ENCODE measurements around the gene BET1L. TPM values are rescaled to one million over a fixed set of nuclear protein-coding genes. Genes with fewer than 3 reads are reported as not detected.

Gene BET1L
- total RNA-seq, 1 donor from 2014 or later: 5.3 TPM

DNA sequence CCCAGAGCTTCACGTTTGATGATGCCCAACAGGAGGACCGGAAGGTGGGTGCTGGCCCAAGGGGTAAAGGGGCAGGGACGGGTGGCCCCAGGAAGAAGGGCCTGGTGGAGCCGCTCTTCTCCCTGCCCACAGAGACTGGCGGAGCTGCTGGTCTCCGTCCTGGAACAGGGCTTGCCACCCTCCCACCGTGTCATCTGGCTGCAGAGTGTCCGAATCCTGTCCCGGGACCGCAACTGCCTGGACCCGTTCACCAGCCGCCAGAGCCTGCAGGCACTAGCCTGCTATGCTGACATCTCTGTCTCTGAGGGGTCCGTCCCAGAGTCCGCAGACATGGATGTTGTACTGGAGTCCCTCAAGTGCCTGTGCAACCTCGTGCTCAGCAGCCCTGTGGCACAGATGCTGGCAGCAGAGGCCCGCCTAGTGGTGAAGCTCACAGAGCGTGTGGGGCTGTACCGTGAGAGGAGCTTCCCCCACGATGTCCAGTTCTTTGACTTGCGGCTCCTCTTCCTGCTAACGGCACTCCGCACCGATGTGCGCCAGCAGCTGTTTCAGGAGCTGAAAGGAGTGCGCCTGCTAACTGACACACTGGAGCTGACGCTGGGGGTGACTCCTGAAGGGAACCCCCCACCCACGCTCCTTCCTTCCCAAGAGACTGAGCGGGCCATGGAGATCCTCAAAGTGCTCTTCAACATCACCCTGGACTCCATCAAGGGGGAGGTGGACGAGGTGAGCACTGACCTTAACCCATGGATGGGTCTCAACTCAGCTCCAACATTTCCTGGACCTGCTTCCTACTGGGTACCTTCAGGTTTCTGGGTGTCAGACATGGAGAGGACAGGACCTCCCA lies 2.3 kb upstream of the BET1L start:
- DNase-seq: no peak

DNA sequence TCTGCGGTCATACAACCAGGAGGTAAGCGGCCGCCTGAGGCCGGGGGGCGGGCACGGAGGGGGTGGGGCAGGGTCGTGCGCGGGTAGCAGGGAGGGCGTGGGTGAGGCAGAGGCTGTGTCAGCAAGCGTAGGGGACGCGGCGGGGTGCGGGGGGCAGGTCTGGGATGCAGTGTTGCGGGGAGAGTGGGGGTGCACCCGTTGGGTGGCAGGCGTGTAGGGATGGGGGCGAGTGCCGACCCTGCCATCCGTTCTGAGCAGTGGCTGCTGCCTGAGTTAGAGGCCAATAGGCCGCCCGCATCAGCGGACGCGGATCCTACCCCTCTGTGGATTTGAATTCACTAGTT lies 1.7 kb upstream of the BET1L start:
- DNase-seq: no peak

DNA sequence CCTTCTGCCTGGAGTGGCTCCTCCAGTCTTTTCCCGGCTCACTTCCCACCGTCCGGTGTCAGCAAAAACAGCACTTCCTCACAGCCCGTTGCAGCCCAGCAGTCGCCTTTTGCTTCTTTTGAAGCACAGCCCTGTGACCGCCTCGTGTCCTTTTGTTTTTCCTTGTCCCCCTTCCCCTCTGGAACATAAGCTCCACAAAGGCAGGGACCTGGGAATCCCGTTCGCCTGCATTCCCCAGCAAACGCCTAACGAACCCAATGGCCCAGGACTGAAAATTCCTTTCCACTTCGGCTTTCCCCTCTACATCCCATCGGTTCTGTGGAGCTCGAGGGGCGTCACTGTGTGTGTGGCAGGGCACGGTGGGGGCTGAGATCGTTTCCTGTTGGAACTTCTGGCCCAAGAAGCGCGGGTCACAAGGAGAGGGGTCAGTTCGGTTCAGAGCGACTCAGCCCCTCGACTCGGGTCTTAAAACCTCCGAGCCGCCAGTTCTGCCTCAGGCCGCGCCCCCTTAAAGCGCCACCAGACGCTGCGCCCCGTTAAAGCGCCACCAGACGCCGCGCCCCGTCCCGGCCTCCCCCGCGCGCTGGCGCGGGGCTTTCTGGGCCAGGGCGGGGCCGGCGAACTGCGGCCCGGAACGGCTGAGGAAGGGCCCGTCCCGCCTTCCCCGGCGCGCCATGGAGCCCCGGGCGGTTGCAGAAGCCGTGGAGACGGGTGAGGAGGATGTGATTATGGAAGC lies 1.1 kb upstream of the BET1L start:
- peak; percentile 65 for DNase-seq

DNA sequence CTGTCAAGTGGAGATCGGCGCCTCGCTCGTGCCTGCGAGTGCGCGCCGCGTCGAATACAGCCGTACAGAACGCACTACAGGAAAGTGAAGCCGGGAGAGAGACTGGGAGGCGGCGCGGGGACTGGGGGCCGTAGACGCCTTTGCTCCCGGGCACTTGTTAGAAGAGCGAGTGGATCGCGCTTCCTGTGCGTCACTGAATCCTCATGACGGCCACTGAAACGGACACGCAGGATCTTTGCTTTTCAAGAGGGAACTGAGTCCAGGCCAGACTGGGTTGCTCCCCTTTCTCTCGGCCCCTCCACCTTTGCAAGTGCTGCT lies 623 bp upstream of the BET1L start:
- no peak for DNase-seq

DNA sequence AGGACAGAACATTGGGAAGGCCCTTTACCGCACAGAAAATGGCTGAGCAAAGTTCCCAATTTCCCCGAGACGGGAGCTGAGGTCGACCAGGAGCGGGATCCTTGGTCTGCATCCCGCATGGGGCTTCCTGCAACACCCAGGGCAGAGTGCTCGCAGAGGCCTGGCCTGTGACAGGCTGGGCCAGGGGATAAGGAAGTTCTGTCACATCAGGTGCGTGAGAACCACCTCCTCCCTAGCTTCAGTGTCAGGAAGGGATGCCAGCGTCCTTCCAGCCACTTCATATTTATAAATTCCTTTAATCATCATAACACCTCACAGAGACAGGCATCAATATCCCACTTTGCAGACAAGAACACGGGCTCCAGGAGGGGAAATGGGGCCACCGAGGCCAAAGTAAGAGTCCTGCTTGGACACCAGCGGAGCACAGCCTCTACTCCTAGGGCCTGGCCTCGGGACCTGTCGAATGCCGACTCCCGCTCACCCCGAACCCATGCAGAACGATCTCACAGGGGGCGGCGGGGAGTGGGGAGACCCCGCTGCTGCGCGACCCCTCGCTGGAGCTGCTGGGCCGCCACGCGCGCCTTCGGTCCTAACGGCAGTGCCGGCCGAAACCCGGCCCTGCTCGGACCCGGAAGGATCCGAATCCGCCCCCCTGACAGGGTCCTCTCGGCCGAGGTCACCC lies 532 bp downstream of the BET1L start:
- DNase-seq: no peak

DNA sequence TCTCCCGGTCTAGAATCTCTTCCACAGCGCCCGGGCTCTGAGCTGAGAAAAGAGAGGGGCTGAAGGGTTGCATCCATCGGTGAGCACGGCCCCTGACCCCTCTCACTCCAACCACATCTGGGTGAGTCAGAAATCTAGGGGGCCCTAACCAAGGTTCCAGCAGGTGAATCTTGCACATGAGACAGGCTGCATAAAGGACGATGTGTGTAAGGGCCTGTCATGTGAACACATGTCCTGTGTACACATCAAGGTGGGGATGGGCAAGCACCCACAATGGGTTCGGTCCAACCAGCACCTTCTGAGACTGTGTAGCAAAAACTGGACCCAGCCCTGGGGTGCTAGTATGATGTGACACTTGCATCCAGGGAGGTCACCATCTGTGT lies 1.2 kb downstream of the BET1L start:
- no peak for DNase-seq

DNA sequence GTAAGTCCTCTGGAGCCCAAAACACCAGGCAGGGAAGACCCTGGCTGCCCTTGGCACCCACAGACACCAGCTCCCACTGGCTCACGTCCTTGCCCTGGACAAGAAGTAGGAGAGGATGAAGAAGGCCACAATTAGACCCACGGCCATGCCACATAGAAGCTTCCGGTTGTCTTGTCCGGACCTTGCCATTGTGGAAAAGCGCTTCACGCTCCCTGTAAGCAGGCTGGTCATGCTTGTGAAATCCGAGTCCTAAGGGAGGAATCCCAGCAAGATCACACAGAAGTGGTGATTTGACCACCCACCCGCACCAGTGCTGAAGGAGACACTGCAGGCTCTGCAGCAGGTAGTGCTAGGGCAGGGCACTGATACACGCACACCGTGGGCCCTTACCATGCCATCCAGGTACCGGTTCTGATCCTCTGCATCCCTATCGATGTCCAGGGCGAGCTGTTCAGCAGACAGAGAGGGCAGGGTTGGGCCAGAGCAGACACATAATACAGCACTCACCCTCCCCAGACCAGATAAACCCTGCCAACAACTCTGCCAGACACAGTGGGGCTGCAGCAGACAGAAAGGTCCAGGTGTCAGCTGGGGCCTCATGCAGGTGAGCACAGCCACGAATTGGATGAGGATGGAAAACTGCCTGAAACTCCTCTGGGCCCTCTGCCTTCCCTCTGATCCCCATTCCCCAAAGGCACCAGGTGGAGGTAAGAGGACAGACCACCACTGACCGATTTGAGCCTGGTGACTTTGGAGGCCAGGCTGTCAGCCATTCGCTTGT lies 1.8 kb downstream of the BET1L start:
- no peak for DNase-seq

DNA sequence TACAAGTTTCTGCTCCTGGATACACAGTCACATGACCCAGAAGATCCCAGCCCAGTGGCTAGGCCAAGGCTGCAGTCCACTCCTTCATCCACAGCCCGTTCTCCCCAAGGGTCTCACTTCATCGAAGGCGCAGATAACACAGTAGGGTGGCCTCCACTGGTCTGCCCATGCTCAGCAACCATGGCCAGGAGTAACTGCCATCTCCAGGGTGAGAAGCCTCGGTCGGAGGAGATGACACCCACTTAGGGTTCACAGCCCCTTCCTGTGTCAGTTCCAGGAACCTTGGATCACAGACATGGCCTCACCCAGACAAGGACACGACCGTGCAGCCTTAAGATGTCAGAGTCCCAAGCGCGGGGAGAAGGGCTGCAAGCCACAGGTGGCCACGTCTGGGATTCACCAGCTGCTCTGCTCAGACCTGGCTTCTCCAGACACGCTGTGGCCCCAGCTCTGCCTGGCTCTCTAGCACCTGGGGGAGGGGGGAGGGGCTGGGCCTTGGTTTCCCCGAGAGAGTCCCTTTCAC lies 2.6 kb downstream of the BET1L start:
- DNase-seq: no peak

DNA sequence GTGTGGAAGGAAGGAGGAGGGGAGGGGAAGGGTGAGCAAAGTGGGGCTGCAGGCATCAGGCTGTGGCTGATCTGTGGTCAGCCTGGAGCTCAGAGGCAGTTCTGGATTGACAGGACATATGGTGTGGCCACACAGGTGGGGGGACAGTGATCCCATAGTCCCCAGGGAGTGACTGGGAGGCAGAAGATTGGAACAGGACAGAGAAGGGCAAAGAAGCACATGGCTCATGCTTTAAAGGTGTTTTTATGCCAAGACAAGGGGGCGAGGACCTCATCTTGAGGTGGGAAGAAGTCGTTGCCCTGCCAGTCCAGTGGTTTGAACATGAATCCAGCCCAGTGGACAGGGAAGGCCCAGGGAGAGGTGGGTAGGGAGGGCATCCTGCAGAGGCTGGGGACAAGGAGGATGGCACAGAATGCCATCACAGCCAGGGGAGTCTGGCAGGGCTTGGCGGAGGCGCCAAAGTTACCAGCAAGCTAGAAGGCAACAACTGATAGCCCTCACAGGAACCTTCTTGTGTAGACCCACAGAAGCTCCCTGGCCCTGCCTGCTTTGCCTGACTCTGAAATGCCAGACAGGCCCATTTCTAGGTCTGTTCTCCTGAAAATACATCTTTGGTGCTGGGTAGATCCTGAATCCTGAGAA lies 3.1 kb downstream of the BET1L start:
- no peak for DNase-seq

DNA sequence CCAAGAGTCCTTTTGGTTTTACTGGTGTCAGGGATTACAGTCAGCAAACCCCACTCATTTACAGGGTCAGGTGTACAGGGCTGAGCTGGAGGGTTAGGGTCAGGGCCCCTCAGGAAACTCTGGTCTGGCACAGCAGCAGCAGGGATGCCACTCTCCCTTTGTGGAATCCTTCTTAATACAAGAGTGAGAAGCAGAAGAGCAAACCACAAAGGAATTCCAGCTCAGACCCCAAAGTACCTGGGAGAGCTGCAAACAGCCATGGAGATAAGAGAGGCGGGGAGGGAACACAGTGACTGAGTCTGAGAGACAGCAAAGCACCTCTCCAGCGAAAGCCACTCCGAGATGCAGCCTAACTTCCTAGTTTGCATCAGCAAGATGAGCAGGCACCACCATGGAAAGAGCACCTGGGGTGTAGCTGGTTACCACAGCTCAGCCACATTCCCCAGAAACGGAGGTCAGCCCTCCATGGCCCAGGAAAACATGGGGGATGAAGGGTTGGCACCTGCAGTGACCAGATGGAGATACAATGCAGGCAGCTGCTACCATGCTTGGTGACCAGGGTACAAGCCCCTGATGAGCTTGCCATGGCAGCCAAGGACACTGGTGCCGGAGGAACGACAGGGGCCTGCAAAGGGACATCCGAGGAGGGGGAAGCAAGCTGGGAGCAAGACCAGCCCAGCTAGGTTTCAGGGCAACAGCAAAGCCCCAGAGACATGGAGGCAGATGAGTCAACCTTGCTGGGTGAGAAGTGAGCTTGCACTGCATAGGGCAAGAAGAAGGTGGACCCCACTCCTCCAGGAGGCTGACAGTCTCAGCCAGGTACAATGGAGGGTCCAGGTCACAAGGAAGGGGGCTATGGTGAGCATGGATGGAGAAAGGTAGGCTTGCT lies 3.9 kb downstream of the BET1L start:
- no peak for DNase-seq

DNA sequence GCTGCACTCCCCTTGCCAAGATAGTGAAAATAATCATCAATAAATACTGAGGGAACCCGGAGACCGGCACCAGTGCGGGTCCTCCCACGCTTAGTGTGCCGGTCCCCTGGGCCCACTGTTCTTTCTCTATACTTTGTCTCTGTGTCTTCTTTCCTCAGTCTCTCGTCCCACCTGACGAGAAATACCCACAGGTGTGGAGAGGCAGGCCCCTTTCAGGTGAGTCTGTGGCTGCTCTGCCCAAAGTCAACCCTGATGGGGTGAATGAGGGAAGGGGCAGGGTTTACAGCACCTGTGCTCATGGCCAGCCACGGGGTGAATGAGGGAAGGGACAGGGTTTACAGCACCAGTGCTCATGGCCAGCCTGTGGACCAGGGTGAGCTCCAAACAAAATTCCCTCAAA lies 4.7 kb downstream of the BET1L start:
- no peak for DNase-seq

DNA sequence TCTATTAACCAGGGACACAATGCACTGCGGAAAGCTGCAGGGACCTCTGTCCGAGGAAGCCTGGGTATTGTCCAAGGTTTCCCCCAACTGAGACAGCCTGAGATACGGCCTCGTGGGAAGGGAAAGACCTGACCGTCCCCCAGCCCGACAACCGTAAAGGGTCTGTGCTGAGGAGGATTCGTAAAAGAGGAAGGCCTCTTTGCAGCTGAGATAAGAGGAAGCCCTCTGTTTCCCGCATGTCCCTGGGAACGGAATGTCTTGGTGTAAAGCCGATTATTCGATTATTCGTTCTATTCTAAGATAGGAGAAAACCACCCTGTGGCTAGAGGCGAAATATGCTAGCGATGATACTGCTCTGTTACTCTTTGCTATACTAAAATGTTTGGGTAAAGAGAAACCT lies 5.2 kb downstream of the BET1L start:
- no peak for DNase-seq

DNA sequence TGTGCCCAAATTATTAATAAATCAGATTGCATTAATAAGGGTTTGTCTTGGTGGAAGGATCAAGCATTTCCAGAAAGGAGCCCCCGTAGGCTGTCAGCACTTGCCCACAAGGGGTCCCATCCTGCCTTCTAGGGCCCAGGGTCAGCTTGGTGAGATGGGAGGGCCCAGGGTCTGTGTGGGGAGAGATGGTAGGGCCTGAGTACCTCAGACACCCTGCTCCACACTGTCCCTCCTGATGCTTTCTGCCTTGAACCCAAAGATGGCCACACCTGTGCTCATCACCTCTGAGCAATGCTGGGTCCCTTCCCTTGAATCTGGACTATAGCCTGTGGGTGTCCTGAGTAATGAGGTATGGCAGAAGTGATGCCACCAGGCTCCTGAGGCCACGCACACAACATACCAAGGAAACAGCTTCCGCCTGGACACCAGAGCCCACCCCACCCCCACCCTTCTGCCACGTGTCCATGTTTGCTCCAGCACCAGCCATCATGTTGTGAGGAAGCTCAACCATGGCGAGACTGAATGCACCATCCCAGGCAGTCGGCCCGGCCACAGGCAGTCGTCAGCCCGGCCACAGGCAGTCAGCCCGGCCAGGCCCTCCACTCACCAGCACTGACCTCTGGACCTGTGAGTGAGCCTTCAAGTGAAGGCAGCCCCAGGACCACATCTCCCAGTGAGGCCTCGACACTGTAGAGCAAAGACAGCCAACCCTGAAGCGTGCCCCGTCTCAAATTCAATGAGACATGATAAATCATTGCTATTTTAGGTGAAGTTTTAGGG lies 6.8 kb downstream of the BET1L start:
- DNase-seq: no peak

DNA sequence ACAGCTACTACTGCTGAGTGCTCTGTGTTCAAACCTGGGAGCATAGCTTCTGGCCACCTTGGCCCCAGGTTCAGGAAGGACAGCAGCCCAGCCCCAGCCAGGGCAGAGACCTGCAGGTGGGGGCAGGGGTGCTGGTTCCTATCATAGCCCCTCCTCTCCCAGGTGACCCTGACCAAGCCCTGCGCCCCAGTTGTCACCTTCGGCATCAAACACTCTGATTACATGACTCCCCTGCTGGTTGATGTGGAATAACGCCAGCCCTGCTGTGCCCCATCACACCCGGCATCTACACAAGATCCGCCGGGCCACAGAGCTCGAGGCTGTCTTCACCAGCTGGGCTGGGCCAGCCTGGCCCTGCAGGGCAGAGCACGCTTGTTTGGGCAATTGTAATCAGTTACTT lies 7.4 kb downstream of the BET1L start:
- no peak for DNase-seq

DNA sequence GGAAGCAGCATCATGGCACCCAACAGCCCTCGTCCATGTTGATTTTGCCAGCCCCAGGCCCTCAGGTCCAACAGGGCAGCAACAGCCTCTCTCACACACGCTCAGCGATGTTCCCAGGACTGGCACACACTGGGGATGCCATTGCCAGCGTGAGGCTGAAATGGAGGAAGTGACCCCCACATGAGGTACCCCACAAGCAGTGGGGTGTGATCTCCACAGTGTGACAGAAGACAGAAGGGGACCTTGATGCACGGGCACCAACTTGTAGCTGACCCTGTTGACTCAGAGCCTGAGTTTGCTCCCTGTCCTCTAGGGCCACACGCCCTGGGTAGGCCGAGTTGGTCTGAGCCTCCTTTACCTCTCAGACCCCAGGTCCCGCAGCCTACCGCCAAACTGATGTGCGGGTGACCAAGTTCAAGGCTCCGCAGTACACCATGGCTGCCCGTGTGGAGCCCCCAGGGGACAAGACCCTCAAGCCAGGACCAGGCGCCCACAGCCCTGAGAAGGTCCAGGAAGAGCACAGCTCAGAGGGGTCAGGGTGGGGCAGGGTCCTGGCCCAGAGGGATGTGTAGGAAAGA lies 8.1 kb downstream of the BET1L start:
- no peak for DNase-seq

DNA sequence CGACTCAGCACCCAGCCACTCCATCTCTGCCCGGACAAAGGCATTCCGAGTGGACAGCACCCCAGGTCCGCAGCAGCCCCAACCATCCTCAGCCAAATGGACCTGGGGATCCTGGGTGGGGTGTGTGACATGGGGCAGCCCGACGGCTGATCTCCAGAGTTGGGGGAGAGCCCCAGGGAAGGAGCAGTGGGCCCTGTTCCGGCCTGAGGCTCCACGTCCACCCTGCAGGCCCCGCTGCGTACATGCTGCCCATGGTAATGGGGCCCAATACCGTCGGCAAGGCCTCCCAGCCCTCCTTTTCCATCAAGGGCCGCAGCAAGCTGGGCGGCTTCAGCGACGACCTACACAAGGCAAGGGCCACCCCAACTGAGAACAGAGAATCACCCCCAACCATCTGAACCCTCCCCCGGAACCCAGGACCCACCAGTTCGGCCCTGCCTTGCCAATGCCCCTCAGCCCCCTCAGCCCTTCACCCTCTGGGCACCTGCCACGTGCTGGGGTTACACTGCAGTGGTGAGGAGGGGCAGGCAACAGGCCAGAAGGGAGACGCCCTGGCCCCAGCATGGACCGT lies 8.9 kb downstream of the BET1L start:
- no peak for DNase-seq

DNA sequence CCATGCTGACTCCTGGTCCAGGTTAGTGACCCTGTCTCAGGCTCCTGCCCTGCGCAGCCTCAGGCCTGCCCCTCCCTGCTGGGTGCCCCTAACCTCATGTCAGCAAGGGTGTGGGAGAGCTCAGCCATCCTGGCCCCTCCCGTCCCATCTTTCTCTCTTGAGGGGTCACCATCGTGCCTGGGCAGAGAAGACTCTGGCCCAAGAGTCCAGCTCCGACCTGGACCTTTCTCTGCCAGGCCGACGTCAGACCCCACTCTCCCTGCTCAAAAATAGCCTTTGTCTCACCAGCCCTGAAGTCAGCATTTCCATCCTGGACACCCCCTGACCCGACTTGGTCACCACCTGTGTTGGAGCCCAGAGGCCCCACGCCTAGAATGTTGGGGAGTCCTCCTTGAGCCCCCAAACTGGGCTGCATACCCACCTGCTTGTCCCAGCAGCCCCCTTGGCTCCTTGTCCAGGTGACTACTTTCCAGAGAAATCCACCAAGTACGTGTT lies 9.4 kb downstream of the BET1L start:
- DNase-seq: no peak

DNA sequence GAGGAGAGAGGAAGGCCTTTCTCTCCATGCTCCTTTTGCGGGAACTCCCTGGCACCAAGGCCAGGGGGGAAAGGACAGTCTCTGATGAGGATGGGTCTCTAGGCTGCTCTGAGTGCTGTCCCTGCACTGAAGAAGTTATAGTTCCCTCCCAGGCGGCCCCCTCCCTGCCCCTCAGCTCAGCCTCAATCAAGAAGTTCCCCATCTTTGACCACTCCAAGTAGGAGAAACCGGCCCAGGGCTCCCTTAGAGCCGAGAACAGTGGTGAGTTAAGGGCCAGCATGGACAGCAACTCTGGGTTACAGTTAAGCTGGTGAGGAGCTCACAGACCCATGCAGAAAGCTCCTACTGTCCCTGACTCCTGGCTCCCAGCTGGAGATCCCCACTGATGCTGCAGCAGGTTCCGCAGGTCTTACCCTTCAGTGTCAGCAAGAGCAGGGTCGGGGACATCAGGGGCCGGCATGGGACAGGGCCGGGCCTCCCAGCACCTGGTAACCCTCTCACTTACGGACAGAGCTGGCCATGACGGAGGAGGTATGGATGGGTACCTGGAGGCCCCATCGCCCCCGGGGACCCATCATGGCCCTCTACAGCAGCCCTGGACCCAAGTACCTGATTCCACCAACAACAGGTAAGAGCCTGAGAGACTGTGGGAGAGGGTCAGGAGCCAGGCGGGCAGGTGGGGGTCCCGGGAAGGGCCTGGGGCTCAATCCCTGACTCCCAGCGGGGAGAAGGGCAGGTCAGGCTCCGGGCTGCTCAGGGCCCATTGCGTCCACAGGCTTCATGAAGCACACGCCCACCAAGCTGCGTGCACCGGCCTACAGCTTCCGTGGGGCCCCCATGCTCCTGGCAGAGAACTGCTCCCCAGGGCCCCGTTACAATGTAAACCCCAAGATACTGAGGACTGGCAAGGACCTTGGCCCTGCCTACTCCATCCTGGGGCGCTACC lies 10.1 kb downstream of the BET1L start:
- no peak for DNase-seq

Data from occipital lobe (tissue), 2 donors.